ENCODE data around the gene LNP1.

DNA sequence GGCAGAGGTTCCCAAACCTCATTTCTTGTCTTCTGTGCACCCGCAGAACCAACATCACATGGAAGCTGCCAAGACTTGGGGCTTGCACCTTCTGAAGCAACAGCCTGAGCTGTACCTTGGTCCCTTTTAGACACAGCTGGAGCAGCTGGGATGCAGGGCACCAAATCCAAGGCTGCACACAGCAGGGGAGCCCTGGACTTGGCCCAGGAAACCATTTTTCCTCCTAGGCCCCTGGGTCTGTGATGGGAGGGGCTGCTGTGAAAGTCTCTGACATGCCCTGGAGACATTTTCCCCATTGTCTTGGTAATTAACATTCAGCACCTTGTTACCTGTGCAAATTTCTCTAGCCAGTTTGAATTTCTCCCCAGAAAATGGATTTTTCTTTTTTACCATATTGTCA, 57.5 kb downstream of the LNP1 start:
- TF ChIP-seq POLR2A (IDR thresholded peaks at IDR 0.05; ENCODE audit: extremely low read depth, insufficient read length): no peak
- no peak for TF ChIP-seq MAX (IDR thresholded peaks at IDR 0.05; ENCODE audit: low read depth, low read length)
